NCI-H460 (cell line): ENCODE data around the gene TYROBP. TPM values are rescaled to one million over a fixed set of nuclear protein-coding genes. Genes with fewer than 3 reads are reported as not detected.
"Not testable (repeated sequence)": the region's sequence is repeated elsewhere in the genome, so short reads cannot be mapped to it uniquely, and the experiment has no call there.

Experiments
- DNase-seq: peaks from one replicate; pipeline ENCODE4 v3.0.0-alpha.2; 2016; ENCODE audit warnings: low read depth; ENCODE audit errors: extremely low read depth
- total RNA-seq: library from RNA; depleted of rRNA; stranded (reverse); fragments of >200 nt; shearing (Covaris generic); gene quantifications from 2 replicates; pipeline ENCODE4 v1.2.3, GENCODE V29; 2014

The TYROBP gene
- total RNA-seq, 1 experiment from 2014 or later, result 0.64 TPM

DNA sequence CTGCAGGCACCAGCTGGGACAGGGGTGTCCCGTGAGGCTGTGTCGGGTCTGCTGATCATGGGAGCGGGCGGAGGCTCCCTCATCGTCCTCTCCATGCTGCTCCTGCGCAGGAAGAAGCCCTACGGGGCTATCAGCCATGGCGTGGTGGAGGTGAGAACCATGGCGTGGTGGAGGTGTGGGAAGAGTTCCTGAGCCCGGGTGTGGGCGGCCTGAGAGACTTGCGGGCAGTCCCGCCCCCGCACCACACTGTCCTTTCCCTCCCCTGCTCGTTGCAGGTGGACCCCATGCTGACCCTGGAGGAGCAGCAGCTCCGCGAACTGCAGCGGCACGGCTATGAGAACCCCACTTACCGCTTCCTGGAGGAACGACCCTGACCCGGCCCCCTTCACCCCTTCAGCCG, 29.0 kb downstream of the TYROBP start:
- DNase-seq, result no peak

GRCh38 chr19:35874392-35874930, 33.6 kb downstream of the TYROBP start:
- DNase-seq, result no peak

DNA sequence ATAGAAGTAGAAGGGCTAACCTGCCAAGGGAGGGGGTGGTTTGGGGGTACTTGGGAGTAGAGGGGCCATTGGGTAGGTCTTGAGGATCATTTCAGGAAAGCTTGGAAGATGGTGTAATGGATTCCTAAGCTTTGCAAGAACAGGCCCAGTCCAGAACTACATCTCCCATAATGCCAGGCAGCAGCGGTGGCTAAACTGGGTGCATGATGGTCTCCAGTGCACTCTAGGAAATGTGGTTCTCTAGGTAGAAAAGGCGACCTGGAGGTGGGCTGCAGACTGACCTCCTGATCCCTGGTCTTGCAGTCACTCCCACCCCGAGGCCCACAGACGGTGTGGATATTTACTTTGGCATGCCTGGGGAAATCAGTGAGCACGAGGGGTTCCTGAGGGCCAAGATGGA, 35.9 kb downstream of the TYROBP start:
- DNase-seq, result no peak

GRCh38 chr19:35871611-35872010, 36.5 kb downstream of the TYROBP start:
- DNase-seq, result no peak

GRCh38 chr19:35870798-35871197, 37.3 kb downstream of the TYROBP start:
- DNase-seq, result no peak

DNA sequence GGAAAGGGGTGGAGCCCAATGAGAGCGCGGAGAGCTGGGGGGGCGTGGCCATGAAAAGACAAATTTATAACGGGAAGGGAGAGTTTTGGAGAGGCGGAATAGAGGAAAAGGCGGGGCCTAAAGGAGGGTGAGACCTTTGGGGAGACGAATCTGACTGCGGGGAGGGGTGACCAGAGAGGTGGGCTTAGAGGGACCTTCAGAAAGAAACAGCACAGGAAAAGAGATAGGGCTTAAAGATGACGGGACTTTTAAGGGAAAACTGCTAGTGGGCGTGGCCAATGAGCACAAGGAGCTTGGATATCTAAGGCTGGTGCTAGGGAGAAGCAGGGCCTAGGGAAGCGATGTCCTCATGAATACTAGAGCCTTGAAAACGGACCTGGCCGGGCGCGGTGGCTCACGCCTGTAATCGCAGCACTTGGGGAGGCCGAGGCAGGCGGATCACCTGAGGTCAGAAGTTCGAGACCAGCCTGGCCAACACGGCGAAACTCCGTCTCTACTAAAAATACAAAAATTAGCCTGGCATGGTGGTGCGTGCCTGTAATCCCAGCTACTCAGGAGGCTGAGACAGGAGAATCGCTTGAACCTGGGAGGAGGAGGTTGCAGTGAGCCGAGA, 37.9 kb downstream of the TYROBP start:
- DNase-seq, result not testable (repeated sequence)

GRCh38 chr19:35869327-35870123, 38.6 kb downstream of the TYROBP start:
- peak; percentile 87 for DNase-seq

DNA sequence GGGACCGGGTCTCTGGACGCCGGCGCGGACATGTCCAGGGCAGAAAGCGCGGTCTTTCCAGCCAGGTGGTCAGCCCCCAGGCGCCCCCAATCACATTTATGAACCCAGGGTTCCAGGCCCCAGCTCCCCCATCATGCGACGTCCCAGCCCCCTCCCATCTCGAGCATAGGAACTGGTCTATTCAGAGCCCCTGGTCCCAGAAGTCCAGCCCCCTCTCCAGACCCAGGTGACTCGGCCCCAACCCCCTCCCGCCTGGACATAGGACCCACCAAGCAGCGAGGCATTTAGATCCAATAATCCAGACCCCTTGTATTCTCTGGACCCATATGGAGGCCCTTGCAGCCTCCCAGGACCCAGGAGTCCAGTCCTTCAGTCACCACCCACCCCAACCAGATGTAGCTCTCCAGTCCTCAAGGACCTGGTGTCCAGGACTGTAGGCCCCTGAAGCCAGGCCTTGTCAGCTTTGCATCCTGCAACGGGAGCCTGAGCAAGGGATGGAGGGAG, 39.2 kb downstream of the TYROBP start:
- no peak for DNase-seq

GRCh38 chr19:35868172-35868822, 39.8 kb downstream of the TYROBP start, which contains the start of gene APLP1:
Gene APLP1 (plus strand): TSS chr19:35868574. CDS start chr19:35868637, 63 bp downstream.
- no peak for DNase-seq

GRCh38 chr19:35863018-35863417, 45.1 kb downstream of the TYROBP start:
- DNase-seq, result no peak

DNA sequence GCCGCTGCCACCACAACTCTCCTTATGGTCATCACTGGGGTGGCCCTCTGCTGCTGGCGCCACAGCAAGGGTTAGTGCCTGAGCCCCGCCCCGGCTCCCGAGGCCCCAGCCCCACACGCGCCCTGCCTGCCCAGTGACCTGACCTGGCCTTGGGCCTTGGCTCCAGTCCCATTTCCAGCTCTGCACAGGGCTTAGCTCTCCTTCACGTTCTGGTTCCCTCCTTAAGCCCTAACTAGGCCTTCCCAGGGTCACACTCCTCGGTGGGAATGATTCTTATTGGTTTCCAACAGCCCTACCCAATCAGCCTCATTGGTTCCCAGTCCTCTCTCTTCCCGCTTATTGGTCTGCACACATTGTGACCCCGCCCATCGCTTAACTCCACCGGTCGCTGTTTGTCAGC, 45.6 kb downstream of the TYROBP start:
- no peak for DNase-seq

DNA sequence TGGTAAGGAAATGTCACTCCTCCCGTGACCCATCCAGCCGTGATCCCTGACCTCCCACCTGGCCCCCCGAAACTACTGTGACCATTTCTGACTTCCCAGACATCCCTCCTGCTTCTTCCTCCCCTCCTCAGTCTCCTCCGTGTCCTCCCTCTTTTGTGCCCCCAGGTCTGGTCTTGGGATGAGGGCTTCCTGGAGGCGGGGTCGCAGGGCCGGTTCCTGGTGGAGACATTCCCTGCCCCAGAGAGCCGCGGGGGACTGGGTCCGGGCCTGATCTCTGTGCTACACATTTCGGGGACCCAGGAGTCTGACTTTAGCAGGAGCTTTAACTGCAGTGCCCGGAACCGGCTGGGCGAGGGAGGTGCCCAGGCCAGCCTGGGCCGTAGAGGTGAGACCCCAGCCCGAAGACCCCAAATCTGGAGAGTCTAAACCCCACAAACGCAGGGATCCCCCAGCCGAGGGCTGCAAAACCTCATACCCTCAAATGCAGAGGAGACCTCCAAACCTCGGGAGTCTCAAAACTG, 46.4 kb downstream of the TYROBP start:
- DNase-seq, result no peak

DNA sequence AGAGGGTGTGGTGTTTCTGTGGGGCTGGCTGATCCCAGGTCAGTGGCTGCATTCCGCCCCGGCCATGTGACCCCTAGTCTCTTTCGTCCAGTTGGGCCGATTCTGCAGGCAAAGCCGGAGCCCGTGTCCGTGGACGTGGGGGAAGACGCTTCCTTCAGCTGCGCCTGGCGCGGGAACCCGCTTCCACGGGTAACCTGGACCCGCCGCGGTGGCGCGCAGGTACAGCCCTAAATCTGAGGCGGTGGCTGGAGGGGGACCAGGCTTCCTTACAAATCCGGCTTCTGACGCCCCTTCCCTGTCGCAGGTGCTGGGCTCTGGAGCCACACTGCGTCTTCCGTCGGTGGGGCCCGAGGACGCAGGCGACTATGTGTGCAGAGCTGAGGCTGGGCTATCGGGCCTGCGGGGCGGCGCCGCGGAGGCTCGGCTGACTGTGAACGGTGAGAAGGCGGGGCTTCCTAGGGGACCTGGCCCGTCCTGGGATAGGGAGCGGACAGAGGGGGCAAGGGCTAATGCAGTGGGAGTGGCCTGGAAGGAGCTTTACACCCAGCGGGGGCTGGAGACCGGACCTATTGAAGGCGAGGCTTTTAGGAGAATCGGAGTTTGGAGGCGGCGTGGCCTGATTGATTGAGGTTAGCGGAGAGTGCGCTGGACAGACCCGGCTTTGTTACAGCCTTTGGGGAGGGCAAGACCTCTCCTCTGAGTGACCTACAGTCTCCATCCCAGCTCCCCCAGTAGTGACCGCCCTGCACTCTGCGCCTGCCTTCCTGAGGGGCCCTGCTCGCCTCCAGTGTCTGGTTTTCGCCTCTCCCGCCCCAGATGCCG, 47.1 kb downstream of the TYROBP start:
- DNase-seq, result no peak

GRCh38 chr19:35860436-35860817, 47.7 kb downstream of the TYROBP start:
- no peak for DNase-seq

DNA sequence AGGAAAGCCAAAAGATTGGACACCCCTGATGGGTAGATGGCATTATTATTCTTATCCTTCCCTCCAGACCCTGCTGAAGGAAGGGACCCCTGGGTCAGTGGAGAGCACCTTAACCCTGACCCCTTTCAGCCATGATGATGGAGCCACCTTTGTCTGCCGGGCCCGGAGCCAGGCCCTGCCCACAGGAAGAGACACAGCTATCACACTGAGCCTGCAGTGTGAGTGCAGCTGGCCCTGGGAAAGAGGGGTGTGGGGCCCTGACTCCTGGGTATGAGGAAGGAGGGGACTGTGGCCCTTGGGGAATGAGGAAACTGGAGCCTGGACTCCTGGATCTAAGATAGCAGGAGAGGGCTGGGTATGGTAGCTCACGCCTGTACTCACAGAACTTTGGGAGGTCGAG, 48.7 kb downstream of the TYROBP start:
- DNase-seq, result no peak

- no peak for DNase-seq
These were observed 49.8 kb downstream of the TYROBP start for GRCh38 chr19:35858311-35858710.

- DNase-seq, result no peak
These were observed 51.4 kb downstream of the TYROBP start, which contains the start of gene KIRREL2 for GRCh38 chr19:35856546-35857149. Gene KIRREL2 (plus strand): TSS chr19:35856911. CDS start chr19:35857120, 209 bp downstream.
